HG02759 (cell line): ENCODE measurements around the gene XKR3.
"Not testable (repeated sequence)": the region's sequence is repeated elsewhere in the genome, so short reads cannot be mapped to it uniquely, and the experiment has no call there.

Experiments
- ATAC-seq: cut with Tn5 transposase; IDR thresholded peaks from one replicate; pipeline ENCODE4 v1.9.1; 2021; ENCODE audit warnings: mild to moderate bottlenecking, moderate library complexity; ENCODE audit not compliant: unreplicated experiment

Gene XKR3

GRCh38 chr22:16749282-16749681, 75.9 kb downstream of the XKR3 start:
- not testable (repeated sequence) for ATAC-seq

GRCh38 chr22:16748160-16748929, 76.9 kb downstream of the XKR3 start:
- not testable (repeated sequence) for ATAC-seq

- not testable (repeated sequence) for ATAC-seq
These were observed 77.7 kb downstream of the XKR3 start for GRCh38 chr22:16747266-16748159.

GRCh38 chr22:16734271-16734670, 90.9 kb downstream of the XKR3 start:
- ATAC-seq, result not testable (repeated sequence)
